Small intestine (tissue), 7 donors: ENCODE results near the gene ZSCAN25. TPM values are rescaled to one million over a fixed set of nuclear protein-coding genes. Genes with fewer than 3 reads are reported as not detected.
"Not testable (repeated sequence)": the region's sequence is repeated elsewhere in the genome, so short reads cannot be mapped to it uniquely, and the experiment has no call there.

Experiments used
- DNase-seq, 2 donors: peaks; one replicate each; pipeline versions ENCODE4 v3.0.0 to v3.0.0-alpha.2; 2013
- FAIRE-seq: peaks from 2 replicates; lab custom pipeline; 2012; peaks lifted over from hg19 to GRCh38; lab: Jason Lieb, UNC
- H3K27ac ChIP-seq, 3 donors: one replicate each; pipeline ENCODE4 v1.5.1; 2013; ENCODE audit warnings: low read length in 2 of 3, mild to moderate bottlenecking in 2 of 3, control low read depth in 1 of 3, inconsistent platforms in 1 of 3, low read depth in 1 of 3, moderate library complexity in 1 of 3
- H3K27me3 ChIP-seq, 3 donors: one replicate each; pipeline ENCODE4 v1.6.1; 2013; ENCODE audit warnings: low read length in 3 of 3, inconsistent platforms in 1 of 3; ENCODE audit not compliant: control insufficient read depth in 3 of 3, insufficient read depth in 3 of 3
- H3K36me3 ChIP-seq, 3 donors: one replicate each; pipeline ENCODE4 v1.6.1; 2013; ENCODE audit warnings: low read length in 3 of 3, inconsistent platforms in 1 of 3, low read depth in 1 of 3, mild to moderate bottlenecking in 1 of 3, moderate library complexity in 1 of 3; ENCODE audit not compliant: control insufficient read depth in 3 of 3, insufficient read depth in 2 of 3
- H3K4me1 ChIP-seq, 3 donors: one replicate each; pipeline ENCODE4 v1.6.1; 2013; ENCODE audit warnings: low read length in 2 of 3, inconsistent platforms in 1 of 3, low read depth in 1 of 3, mild to moderate bottlenecking in 1 of 3, moderate library complexity in 1 of 3; ENCODE audit not compliant: control insufficient read depth in 3 of 3, insufficient read depth in 2 of 3
- H3K4me3 ChIP-seq, 3 donors: one replicate each; pipeline ENCODE4 v1.5.1; 2013; ENCODE audit warnings: low read length in 3 of 3, control low read depth in 1 of 3, inconsistent platforms in 1 of 3, low read depth in 1 of 3, mild to moderate bottlenecking in 1 of 3, moderate library complexity in 1 of 3
- H3K9me3 ChIP-seq, 2 donors: one replicate each; pipeline ENCODE4 v1.6.1; 2013; ENCODE audit warnings: low read depth in 1 of 2, low read length in 1 of 2; ENCODE audit not compliant: control insufficient read depth in 2 of 2, insufficient read depth in 1 of 2
- WGBS, 3 donors: extraction: QIAGEN DNeasy Blood & Tissue Kit; methylation state at CpG; one replicate each; pipeline ENCODE4 v1.1.7; 2013; 5-methylcytosine and 5-hydroxymethylcytosine counted together
- polyA plus RNA-seq, 4 donors: library from polyadenylated mRNA; stranded (reverse) in 3 of 4; unstranded in 1 of 4; fragments of 200-250 nt in 3 of 4; fragments of 120-200 nt in 1 of 4; gene quantifications; one replicate each; pipeline versions ENCODE4 v1.2.1 to v1.2.3, GENCODE V29; 2013
- donor health status: healthy with polysubstance abuse.
- donor health status: control.
- donor health status: control.
- donor health status: Bipolar disorder and iron deficiency.
- donor health status: healthy.

The ZSCAN25 gene
- polyA plus RNA-seq, 4 donors = 4.5 to 14.4 (median 5.1) TPM

DNA sequence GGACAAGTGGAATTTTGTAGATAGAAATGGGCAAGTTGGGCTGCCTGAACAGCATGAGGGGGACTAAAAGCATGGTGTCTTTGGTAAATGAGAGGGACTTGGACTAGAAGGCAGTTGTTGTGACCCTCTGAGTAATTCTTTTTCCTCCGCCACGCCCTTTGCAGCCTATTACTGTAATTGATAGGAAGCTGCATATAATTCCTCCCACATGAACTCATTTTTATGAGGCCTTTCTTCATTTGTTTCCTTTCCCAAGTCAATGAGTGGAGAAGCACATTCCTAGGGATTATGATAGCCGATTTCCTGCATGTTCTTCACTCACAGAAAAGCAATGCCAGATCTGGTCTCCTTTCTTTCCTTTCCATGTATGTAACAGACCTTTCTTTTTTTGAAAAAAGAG lies 27.7 kb downstream of the ZSCAN25 start:
- H3K27ac ChIP-seq = no peak overlapping the region
- H3K4me3 ChIP-seq = no peak overlapping the region
- H3K4me1 ChIP-seq = no peaks in the 10 kb centered on the region
- WGBS, 3 donors = 83 to 93% (median 93%) methylated on average over 3 of the region's 3 CpGs
- no peaks in the 10 kb centered on the region for H3K27me3 ChIP-seq
- FAIRE-seq (no peak), DNase-seq (no peak)
- H3K36me3 ChIP-seq = peaks cover 0 to 9% (median 8%) of the 10 kb centered on the region in 3 donors
- H3K9me3 ChIP-seq = no peaks in the 10 kb centered on the region

GRCh38 chr7:99645590-99645989 lies 28.8 kb downstream of the ZSCAN25 start:
- no peak overlapping the region for H3K4me3 ChIP-seq
- no peaks in the 10 kb centered on the region for H3K9me3 ChIP-seq
- H3K27ac ChIP-seq = no peak overlapping the region
- no peaks in the 10 kb centered on the region for H3K27me3 ChIP-seq
- H3K4me1 ChIP-seq = no peaks in the 10 kb centered on the region
- DNase-seq = no peak
- WGBS, 3 donors = 96 to 100% (median 96%) methylated on average over 1 of the region's 1 CpG
- H3K36me3 ChIP-seq = peaks cover 0 to 9% (median 8%) of the 10 kb centered on the region in 3 donors
- no peak for FAIRE-seq

DNA sequence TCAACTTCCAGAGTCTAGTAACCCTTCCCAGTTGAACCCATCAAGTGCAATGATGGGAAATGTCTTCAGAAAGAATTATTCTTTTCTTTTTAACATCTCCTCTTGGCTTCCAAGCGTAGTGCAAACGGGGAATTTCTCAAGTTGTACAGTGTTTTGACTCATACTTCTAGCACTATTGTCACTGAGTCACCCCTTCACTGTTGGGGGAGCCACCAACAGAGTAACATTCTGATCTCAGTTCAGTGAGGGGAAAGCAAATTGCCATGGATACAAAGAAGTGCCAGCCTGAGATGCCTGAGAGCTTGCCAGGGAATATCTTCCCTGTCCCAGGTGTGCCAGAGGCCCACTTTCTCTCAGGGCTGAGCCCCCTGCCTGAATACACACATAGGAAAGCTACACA lies 32.1 kb downstream of the ZSCAN25 start:
- DNase-seq = no peak
- Histone ChIP-seq H3K27ac (no peak overlapping the region), H3K9me3 (peaks cover 0 to 10% of the 10 kb centered on the region in 2 donors), H3K4me1 (no peaks in the 10 kb centered on the region), H3K27me3 (no peaks in the 10 kb centered on the region), H3K4me3 (no peak overlapping the region), H3K36me3 (peaks cover 0 to 10% (median 9%) of the 10 kb centered on the region in 3 donors)
- FAIRE-seq = no peak
- WGBS, 3 donors = 86 to 93% (median 87%) methylated on average over 2 of the region's 2 CpGs

- Histone ChIP-seq H3K36me3 (peaks cover 0 to 10% (median 5%) of the 10 kb centered on the region in 3 donors), H3K4me3 (no peak overlapping the region), H3K9me3 (peaks cover 0 to 11% of the 10 kb centered on the region in 2 donors), H3K27me3 (no peaks in the 10 kb centered on the region), H3K27ac (no peak overlapping the region), H3K4me1 (no peaks in the 10 kb centered on the region)
- 88 to 98% (median 93%) methylated on average over 2 of the region's 2 CpGs for WGBS, 3 donors
- no peak for DNase-seq
- FAIRE-seq = no peak
These were observed 34.5 kb downstream of the ZSCAN25 start for GRCh38 chr7:99651290-99651689.

- no peak for DNase-seq
- WGBS, 3 donors = 94 to 96% (median 95%) methylated on average over 2 of the region's 2 CpGs
- Histone ChIP-seq H3K4me3 (no peak overlapping the region), H3K36me3 (peaks cover 0 to 10% (median 2%) of the 10 kb centered on the region in 3 donors), H3K27me3 (no peaks in the 10 kb centered on the region), H3K27ac (no peak overlapping the region), H3K9me3 (peaks cover 0 to 11% of the 10 kb centered on the region in 2 donors), H3K4me1 (no peaks in the 10 kb centered on the region)
- no peak for FAIRE-seq
These were observed 35.9 kb downstream of the ZSCAN25 start for GRCh38 chr7:99652671-99653070.

GRCh38 chr7:99653269-99653668 lies 36.5 kb downstream of the ZSCAN25 start:
- not testable (repeated sequence) for H3K27ac ChIP-seq, DNase-seq, H3K27me3 ChIP-seq, H3K4me1 ChIP-seq, H3K36me3 ChIP-seq, FAIRE-seq, H3K4me3 ChIP-seq
- H3K9me3 ChIP-seq = peaks cover 0 to 15% of the 10 kb centered on the region in 2 donors
- 93 to 97% (median 96%) methylated on average over 4 of the region's 4 CpGs for WGBS, 3 donors

DNA sequence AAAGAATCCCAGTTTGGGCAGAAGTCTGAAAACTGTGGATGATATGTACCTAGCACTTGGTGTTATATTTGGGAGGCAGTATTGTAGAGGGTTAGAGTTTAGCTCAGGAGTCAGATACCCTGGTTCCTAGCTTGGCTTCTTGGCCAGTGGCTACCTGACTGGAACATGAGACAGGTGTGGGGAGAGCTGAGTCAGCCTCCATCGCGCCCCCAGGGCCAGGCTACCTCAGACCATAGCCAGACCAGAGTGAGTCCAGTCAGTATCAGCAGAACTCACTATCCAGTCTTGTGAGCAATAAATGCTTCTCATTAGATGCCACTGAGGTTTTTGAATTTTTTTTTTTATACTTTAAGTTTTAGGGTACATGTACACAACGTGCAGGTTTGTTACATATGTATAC lies 37.0 kb downstream of the ZSCAN25 start:
- Histone ChIP-seq H3K36me3 (peaks cover 0 to 6% (median 2%) of the 10 kb centered on the region in 3 donors), H3K4me3 (no peak overlapping the region), H3K27ac (no peak overlapping the region), H3K27me3 (no peaks in the 10 kb centered on the region), H3K4me1 (no peaks in the 10 kb centered on the region), H3K9me3 (peaks cover 0 to 17% of the 10 kb centered on the region in 2 donors)
- DNase-seq (no peak), FAIRE-seq (no peak)
- 94 to 99% (median 98%) methylated on average over 3 of the region's 3 CpGs for WGBS, 3 donors

GRCh38 chr7:99654626-99655025 lies 37.9 kb downstream of the ZSCAN25 start:
- FAIRE-seq, H3K27ac ChIP-seq, H3K4me1 ChIP-seq, H3K27me3 ChIP-seq, DNase-seq, H3K36me3 ChIP-seq, H3K4me3 ChIP-seq: not testable (repeated sequence)
- WGBS, 3 donors = 84 to 100% (median 91%) methylated on average over 1 to 2 of the region's 3 CpGs
- H3K9me3 ChIP-seq = peaks cover 0 to 26% of the 10 kb centered on the region in 2 donors

DNA sequence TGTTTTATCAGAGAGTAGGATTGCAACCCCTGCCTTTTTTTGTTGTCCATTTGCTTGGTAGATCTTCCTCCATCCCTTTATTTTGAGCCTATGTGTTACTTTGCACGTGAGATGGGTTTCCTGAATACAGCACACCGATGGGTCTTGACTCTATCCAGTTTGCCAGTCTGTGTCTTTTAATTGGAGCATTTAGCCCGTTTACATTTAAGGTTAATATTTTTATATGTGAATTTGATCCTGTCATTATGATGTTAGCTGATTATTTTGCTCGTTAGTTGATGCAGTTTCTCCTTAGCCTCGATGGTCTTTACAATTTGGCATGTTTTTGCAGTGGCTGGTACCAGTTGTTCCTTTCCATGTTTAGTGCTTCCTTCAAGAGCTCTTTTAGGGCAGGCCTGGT lies 41.1 kb downstream of the ZSCAN25 start:
- Histone ChIP-seq H3K36me3 (peaks cover 6 to 28% (median 18%) of the 10 kb centered on the region in 3 donors), H3K9me3 (peaks cover 0 to 43% of the 10 kb centered on the region in 2 donors)
- H3K27ac ChIP-seq, H3K4me1 ChIP-seq, H3K27me3 ChIP-seq, H3K4me3 ChIP-seq, FAIRE-seq, DNase-seq: not testable (repeated sequence)
- 90 to 95% (median 91%) methylated on average over 5 of the region's 5 CpGs for WGBS, 3 donors
